Ishikawa (cell line): ENCODE data around the gene FYTTD1.

ENCODE experiments used
- CEBPB ChIP-seq: IDR thresholded peaks from 2 replicates; pipeline ENCODE4 v1.6.1; 2012
- CREB1 ChIP-seq: IDR thresholded peaks from 2 replicates; pipeline ENCODE4 v1.6.1; 2012; ENCODE audit warnings: low read depth
- EGR1 ChIP-seq: IDR thresholded peaks from 2 replicates; pipeline ENCODE4 v1.6.1; 2012
- EP300 ChIP-seq: IDR thresholded peaks from 2 replicates; pipeline ENCODE4 v1.6.1; 2012; ENCODE audit warnings: borderline replicate concordance
- FOXM1 ChIP-seq: IDR thresholded peaks from 2 replicates; pipeline ENCODE4 v1.6.1; 2012; ENCODE audit warnings: low read depth, borderline replicate concordance
- MAX ChIP-seq: IDR thresholded peaks from 2 replicates; pipeline ENCODE4 v1.6.1; 2012
- NFIC ChIP-seq: IDR thresholded peaks from 2 replicates; pipeline ENCODE4 v1.6.1; 2012
- RAD21 ChIP-seq: IDR thresholded peaks from 2 replicates; pipeline ENCODE4 v1.6.1; 2012; ENCODE audit warnings: low read depth
- REST ChIP-seq: IDR thresholded peaks from 2 replicates; pipeline ENCODE4 v1.6.1; 2012; ENCODE audit warnings: low read depth, mild to moderate bottlenecking
- TAF1 ChIP-seq: IDR thresholded peaks from 2 replicates; pipeline ENCODE4 v1.6.1; 2012; ENCODE audit warnings: low read depth, mild to moderate bottlenecking
- TCF12 ChIP-seq: IDR thresholded peaks from 2 replicates; pipeline ENCODE4 v1.6.1; 2012; ENCODE audit warnings: low read depth
- TEAD4 ChIP-seq: IDR thresholded peaks from 2 replicates; pipeline ENCODE4 v1.6.1; 2012
- YY1 ChIP-seq: IDR thresholded peaks from 2 replicates; pipeline ENCODE4 v1.6.1; 2012; ENCODE audit warnings: low read depth
- ZBTB7A ChIP-seq: IDR thresholded peaks from 2 replicates; pipeline ENCODE4 v1.6.1; 2012; ENCODE audit warnings: low read depth
- TF ChIP-seq, protein P1 (sequence below): IDR thresholded peaks from 2 replicates; pipeline ENCODE4 v1.6.1; 2012

FYTTD1 gene

GRCh38 chr3:197748597-197749314 is 927 bp upstream of the FYTTD1 start:
- no peak for TF ChIP-seq NFIC
- TF ChIP-seq RAD21: no peak
- no peak for TF ChIP-seq EP300
- TF ChIP-seq TEAD4: no peak
- TF ChIP-seq CREB1: no peak
- TF ChIP-seq EGR1: no peak
- TF ChIP-seq YY1: no peak
- no peak for TF ChIP-seq TCF12
- TF ChIP-seq, protein P1, sequence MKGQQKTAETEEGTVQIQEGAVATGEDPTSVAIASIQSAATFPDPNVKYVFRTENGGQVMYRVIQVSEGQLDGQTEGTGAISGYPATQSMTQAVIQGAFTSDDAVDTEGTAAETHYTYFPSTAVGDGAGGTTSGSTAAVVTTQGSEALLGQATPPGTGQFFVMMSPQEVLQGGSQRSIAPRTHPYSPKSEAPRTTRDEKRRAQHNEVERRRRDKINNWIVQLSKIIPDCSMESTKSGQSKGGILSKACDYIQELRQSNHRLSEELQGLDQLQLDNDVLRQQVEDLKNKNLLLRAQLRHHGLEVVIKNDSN: no peak
- TF ChIP-seq ZBTB7A: no peak
- no peak for TF ChIP-seq TAF1
- no peak for TF ChIP-seq REST
- no peak for TF ChIP-seq MAX
- no peak for TF ChIP-seq FOXM1
- no peak for TF ChIP-seq CEBPB

GRCh38 chr3:197749315-197749600 is 425 bp upstream of the FYTTD1 start:
- TF ChIP-seq CREB1 (0 out of 2 replicates have a peak, but pooled peaks have one; percentile 20), EP300 (no peak)

DNA sequence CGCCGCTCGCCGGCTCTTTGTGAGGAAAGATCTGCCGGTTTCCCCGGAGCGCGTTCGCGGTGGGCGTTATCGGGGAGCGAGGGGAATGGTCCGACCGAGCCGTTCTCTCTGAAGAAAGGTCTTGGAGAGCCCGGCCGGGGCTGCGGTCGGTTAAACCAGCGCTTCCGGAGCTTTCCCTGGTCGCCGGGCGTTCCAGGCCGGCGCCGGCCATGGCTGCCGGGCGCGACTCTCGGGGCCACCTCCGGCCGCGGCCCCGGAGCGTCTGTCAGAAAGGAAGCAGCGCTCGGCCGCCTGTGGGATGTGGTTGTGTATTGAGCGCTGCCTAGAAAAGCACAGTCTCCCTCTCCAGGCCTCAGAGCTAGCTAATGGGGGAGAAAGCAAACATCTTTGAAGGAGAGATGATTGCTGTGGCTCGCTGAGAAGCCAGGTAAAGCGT is 731 bp downstream of the FYTTD1 start:
- no peak for TF ChIP-seq ZBTB7A
- no peak for TF ChIP-seq EGR1
- peak; percentile 69 for TF ChIP-seq YY1
- TF ChIP-seq RAD21: no peak; the same call in 1 of the 2 replicates
- TF ChIP-seq MAX: no peak
- no peak for TF ChIP-seq FOXM1
- no peak for TF ChIP-seq TCF12
- TF ChIP-seq TAF1: peak; percentile 20; the same call in 1 of the 2 replicates

DNA sequence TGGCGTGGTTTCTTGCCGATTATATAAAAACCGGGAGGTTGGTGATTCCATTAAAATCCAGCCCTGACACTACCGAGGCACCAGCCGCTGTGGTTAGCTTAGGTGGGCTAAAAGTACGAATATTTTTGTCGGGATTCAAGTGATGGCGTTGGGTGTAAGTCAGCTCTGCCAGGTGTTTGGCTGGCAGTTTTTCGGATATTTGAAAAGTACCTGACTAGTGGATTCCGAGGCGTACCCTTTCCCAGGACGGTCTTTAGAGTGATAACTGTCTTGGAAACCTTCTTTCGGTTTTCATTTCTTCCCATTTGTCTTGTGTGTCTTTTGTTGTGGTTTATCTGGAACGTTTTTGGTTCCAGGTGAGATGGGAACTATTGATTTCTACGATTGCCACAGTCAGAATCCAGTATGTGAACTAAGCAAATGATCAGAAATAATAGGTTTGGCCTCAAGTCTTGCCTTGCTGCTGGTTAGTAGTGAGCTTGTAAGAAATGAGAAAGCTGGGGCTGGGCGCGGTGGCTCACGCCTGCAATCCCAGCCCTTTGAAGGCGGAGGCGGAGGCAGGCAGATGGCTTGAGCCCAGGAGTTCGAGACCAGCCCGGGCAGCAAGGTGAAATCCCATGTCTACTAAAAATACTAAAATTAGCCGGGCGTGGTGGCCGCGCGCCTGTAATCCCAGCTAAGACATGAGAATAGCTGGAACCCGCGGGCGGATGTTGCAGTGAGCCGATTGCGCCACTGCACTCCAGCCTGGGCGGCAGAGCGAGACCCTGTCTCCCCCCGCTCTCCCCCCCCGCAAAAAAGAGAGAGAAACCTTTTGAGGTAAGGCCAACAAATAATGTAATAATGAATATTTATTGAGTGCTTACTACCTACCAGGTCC is 1.4 kb downstream of the FYTTD1 start:
- TF ChIP-seq CEBPB (peak; percentile 80), ZBTB7A (peak; percentile 40; the same call in 1 of the 2 replicates), NFIC (no peak)

DNA sequence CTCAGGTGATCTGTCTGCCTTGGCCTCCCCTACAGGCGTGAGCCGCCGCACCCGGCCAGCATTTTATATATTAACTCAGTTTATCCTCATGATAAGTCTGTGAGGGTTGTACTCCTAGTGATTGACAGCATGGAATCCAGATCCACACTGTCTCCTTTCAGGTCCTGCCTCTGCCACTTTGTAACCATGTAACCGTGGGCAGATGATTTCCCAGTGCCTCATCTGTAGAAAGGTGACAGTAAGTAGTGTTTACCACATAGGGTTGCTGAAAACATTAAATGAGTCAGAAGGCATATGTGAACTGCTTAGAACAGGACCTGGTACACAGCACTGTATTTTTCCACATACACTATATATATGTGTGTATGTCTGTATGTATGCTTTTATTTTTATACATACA is 2.4 kb downstream of the FYTTD1 start:
- TF ChIP-seq FOXM1 (no peak), TEAD4 (no peak), ZBTB7A (no peak), CREB1 (no peak), YY1 (no peak), EP300 (no peak)

GRCh38 chr3:197753263-197753662 is 3.6 kb downstream of the FYTTD1 start:
- TF ChIP-seq TAF1 (no peak), TEAD4 (no peak), MAX (no peak), CEBPB (no peak)
- TF ChIP-seq, protein P1: no peak

DNA sequence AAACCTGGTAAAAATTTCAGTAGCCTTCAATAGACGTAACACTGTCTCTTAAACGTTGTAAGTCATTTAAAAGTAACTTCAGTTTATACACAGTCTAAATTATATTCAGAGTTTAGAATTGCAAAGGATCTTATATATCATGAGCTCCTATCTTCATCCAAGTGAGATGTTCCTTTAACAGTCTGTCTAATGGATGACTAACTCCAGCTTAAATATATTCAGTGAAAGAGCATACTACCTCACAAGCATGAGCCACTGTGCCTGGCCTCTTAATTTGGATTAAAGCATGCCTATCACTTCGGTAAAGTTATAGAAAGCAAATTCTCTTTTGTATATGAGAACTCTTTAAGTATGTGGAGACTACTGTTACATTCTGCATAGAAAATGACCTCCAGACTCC is 7.0 kb downstream of the FYTTD1 start:
- TF ChIP-seq YY1 (no peak), REST (no peak), RAD21 (no peak), EGR1 (no peak), CEBPB (no peak), NFIC (no peak), ZBTB7A (no peak)
